Endothelial cell of umbilical vein (primary cell): ENCODE results near the gene ASGR1. TPM values are rescaled to one million over a fixed set of nuclear protein-coding genes. Genes with fewer than 3 reads are reported as not detected.

ENCODE experiments used
- BruUV-seq: library from RNA; stranded (reverse); fragments of 400-500 nt; replicated peaks from 2 replicates; lab custom pipeline; 2021; lab: Mats Ljungman, UMichigan
- CTCF ChIA-PET: fragments of 300-600, 350-600 bp; sonication (Branson Sonifier 250); formaldehyde crosslinking; loops from one replicate; lab custom pipeline; 2021; ENCODE audit warnings: antibody characterized with exemption, inconsistent platforms; lab: Charles Lee
- POLR2A ChIA-PET: fragments of 300-600, 350-600 bp; sonication (Branson Sonifier 250); formaldehyde crosslinking; loops from one replicate; lab custom pipeline; 2021; ENCODE audit warnings: antibody characterized with exemption, inconsistent platforms; lab: Charles Lee
- DNase-seq: peaks from one replicate; pipeline ENCODE4 v3.0.0-alpha.2; 2011; ENCODE audit warnings: low read depth, low spot score
- FAIRE-seq: peaks from 2 replicates; lab custom pipeline; 2011; peaks lifted over from hg19 to GRCh38; lab: Jason Lieb, UNC
- H2AFZ ChIP-seq: 2 replicates; pipeline ENCODE4 v1.6.0; 2012; ENCODE audit warnings: low read depth, low read length, control low read depth, inconsistent platforms
- H3K27ac ChIP-seq: 2 replicates; pipeline ENCODE4 v1.5.1; 2011; ENCODE audit warnings: low read depth, mild to moderate bottlenecking, control low read depth, low read length, moderate library complexity; ENCODE audit not compliant: insufficient read depth
- H3K27me3 ChIP-seq, 2 experiments: 2 replicates each; pipeline versions ENCODE4 v1.6.0 to v1.6.1; 2011; ENCODE audit warnings: low read length in 2 of 2, mixed read lengths in 1 of 2; ENCODE audit not compliant: control insufficient read depth in 2 of 2, insufficient read depth in 2 of 2
- H3K36me3 ChIP-seq, 2 experiments: 2 replicates in 1 of 2; 3 replicates in 1 of 2; pipeline ENCODE4 v1.5.1; 2011; ENCODE audit warnings: low read length in 2 of 2, mild to moderate bottlenecking in 1 of 2, moderate library complexity in 1 of 2; ENCODE audit not compliant: control insufficient read depth in 2 of 2, insufficient read depth in 2 of 2; ENCODE audit errors: extremely low read depth in 1 of 2
- H3K4me1 ChIP-seq: 3 replicates; pipeline ENCODE4 v1.5.1; 2011; ENCODE audit warnings: mild to moderate bottlenecking, low read length; ENCODE audit not compliant: control insufficient read depth, insufficient read depth; ENCODE audit errors: extremely low read depth
- H3K4me2 ChIP-seq: 2 replicates; pipeline ENCODE4 v1.6.1; 2011; ENCODE audit warnings: low read length, control low read depth, mixed read lengths; ENCODE audit not compliant: insufficient read depth
- H3K4me3 ChIP-seq, 3 experiments: fragments of 200-600 bp in 1 of 3; sonication (generic), shearing (Covaris generic) in 1 of 3; replicated peaks in 1 of 3; 2 replicates each; pipeline ENCODE4 v1.5.1; 2011 to 2016; ENCODE audit warnings: control low read depth in 3 of 3, low read length in 3 of 3, mild to moderate bottlenecking in 2 of 3, inconsistent platforms in 1 of 3, low read depth in 1 of 3, moderate library complexity in 1 of 3; ENCODE audit not compliant: insufficient read depth in 1 of 3
- H3K79me2 ChIP-seq: 2 replicates; pipeline ENCODE4 v1.6.0; 2012; ENCODE audit warnings: low read length, inconsistent platforms; ENCODE audit not compliant: control insufficient read depth, insufficient read depth
- H3K9ac ChIP-seq: replicated peaks from 2 replicates; pipeline ENCODE3; 2011; ENCODE audit warnings: low read length, control low read depth; ENCODE audit not compliant: insufficient read depth; ENCODE audit errors: extremely low read depth
- H3K9me1 ChIP-seq: replicated peaks from 3 replicates; pipeline ENCODE4 v1.6.0; 2011; ENCODE audit warnings: mild to moderate bottlenecking, low read length; ENCODE audit not compliant: control insufficient read depth, insufficient read depth; ENCODE audit errors: extremely low read depth
- H3K9me3 ChIP-seq: replicated peaks from 2 replicates; pipeline ENCODE4 v1.5.1; 2012; ENCODE audit warnings: low read length, inconsistent platforms; ENCODE audit not compliant: control insufficient read depth, insufficient read depth
- H4K20me1 ChIP-seq: replicated peaks from 2 replicates; pipeline ENCODE3; 2011; ENCODE audit warnings: mild to moderate bottlenecking, low read length; ENCODE audit not compliant: control insufficient read depth, insufficient read depth; ENCODE audit errors: extremely low read depth
- CTCF ChIP-seq, 2 donors: IDR thresholded peaks; 1 replicate in 1 of 2; 2 replicates in 1 of 2; pipeline ENCODE4 v1.5.1; 2011; ENCODE audit warnings: low read length in 2 of 2, mild to moderate bottlenecking in 2 of 2, moderate library complexity in 2 of 2, control low read depth in 1 of 2, inconsistent platforms in 1 of 2, low read depth in 1 of 2; ENCODE audit not compliant: insufficient read depth in 1 of 2; ENCODE audit errors: extremely low read depth in 1 of 2
- EZH2 ChIP-seq: IDR thresholded peaks from 2 replicates; pipeline ENCODE4 v1.6.1; 2012; ENCODE audit warnings: borderline replicate concordance, low read depth, mild to moderate bottlenecking, moderate library complexity, low read length, inconsistent platforms; ENCODE audit not compliant: severe bottlenecking
- FOS ChIP-seq: IDR thresholded peaks from 2 replicates; pipeline ENCODE4 v1.6.1; 2011; ENCODE audit warnings: mild to moderate bottlenecking, low read length, moderate library complexity, borderline replicate concordance; ENCODE audit not compliant: insufficient read depth
- GATA2 ChIP-seq: IDR thresholded peaks from 2 replicates; pipeline ENCODE4 v1.7.0; 2011; ENCODE audit warnings: low read depth, mild to moderate bottlenecking, moderate library complexity, mixed read lengths, low read length; ENCODE audit not compliant: insufficient read length, insufficient read depth
- JUN ChIP-seq: IDR thresholded peaks from 2 replicates; pipeline ENCODE4 v1.6.1; 2011; ENCODE audit warnings: borderline replicate concordance, low read depth; ENCODE audit not compliant: insufficient read length, insufficient read depth
- MAX ChIP-seq: IDR thresholded peaks from 2 replicates; pipeline ENCODE4 v1.6.1; 2011; ENCODE audit not compliant: insufficient read depth, insufficient read length
- MYC ChIP-seq: IDR thresholded peaks from one replicate; pipeline ENCODE4 v1.6.1; 2011; ENCODE audit warnings: mild to moderate bottlenecking, low read depth, low read length
- POLR2A ChIP-seq: IDR thresholded peaks from 2 replicates; pipeline ENCODE4 v1.6.1; 2012; ENCODE audit warnings: low read depth, mild to moderate bottlenecking, control low read depth, low read length
- POLR2AphosphoS5 ChIP-seq: IDR thresholded peaks from 2 replicates; pipeline ENCODE4 v1.6.1; 2012; ENCODE audit warnings: low read depth, mild to moderate bottlenecking, control low read depth, low read length, moderate library complexity; ENCODE audit not compliant: insufficient read depth
- dilution Hi-C: fragments of 300-500 bp; cut with MboI; formaldehyde crosslinking; loops from one replicate; pipeline ENCODE4 v1.15.0; 2019; ENCODE audit warnings: low sequenced_read_pairs; ENCODE audit not compliant: extremely low pct_ligation_motif_present
- intact Hi-C: fragments of 100-400 bp; cut with micrococcal nuclease; formaldehyde crosslinking; loops from one replicate; pipeline ENCODE4 v1.10.0; 2022
- polyA plus RNA-seq, 4 experiments: library from polyadenylated mRNA; depleted of rRNA in 3 of 4; stranded (reverse) in 3 of 4; unstranded in 1 of 4; fragments of >200 nt; gene quantifications; 2 replicates each; pipeline versions ENCODE4 v1.2.1 to v1.2.3, GENCODE V29; 2011 to 2012; ENCODE audit warnings: missing spikeins in 1 of 4
- total RNA-seq: library from RNA; stranded (reverse); gene quantifications from 2 replicates; pipeline ENCODE4 v1.2.3, GENCODE V29; 2021

The ASGR1 gene
- total and polyA plus RNA-seq, 2 donors (not counting 3 experiments of a cell fraction or from before 2014, with no cell fraction given): 10.2 to 12.5 TPM

GRCh38 chr17:7215652-7216180 is 36.5 kb upstream of the ASGR1 start:
- Histone ChIP-seq H3K27ac (no peak overlapping the region), H3K36me3 (no peaks in the 10 kb centered on the region), H3K4me2 (peak overlapping the region; percentile 58), H3K27me3 (no peaks in the 10 kb centered on the region), H3K9me1 (no peaks in the 10 kb centered on the region), H3K9me3 (no peaks in the 10 kb centered on the region), H3K9ac (no peak overlapping the region), H3K4me3 (peak overlapping the region in 1 of 3 experiments; percentile 52), H3K79me2 (peaks cover 20% of the 10 kb centered on the region), H3K4me1 (peaks cover 39% of the 10 kb centered on the region), H4K20me1 (no peaks in the 10 kb centered on the region), H2AFZ (no peak overlapping the region)
- ChIA-PET POLR2A (interaction anchor here (0.6 kb wide), 1 partner anchor 42 kb away, joined by 4 read pairs; no protein-coding TSS in a partner anchor), CTCF (interaction anchor here (0.6 to 1.5 kb wide), 3 partner anchors 114 to 189 kb away, joined by 3 to 4 read pairs (median 4); no protein-coding TSS in a partner anchor)
- BruUV-seq: no TSS peak
- FAIRE-seq (no peak), DNase-seq (no peak)
- dilution Hi-C loops (no loop called here), intact Hi-C loops (loop anchor here (2.0 kb wide), 1 partner anchor 91 kb away; the partner anchor contains the start of gene EIF5A)
- TF ChIP-seq MAX (peak; percentile 37), FOS (no peak)

GRCh38 chr17:7215136-7215638 is 36.0 kb upstream of the ASGR1 start:
- H3K27ac ChIP-seq: no peak overlapping the region
- no peak for DNase-seq
- no peak overlapping the region for H3K4me3 ChIP-seq
- peak overlapping the region; percentile 50 for H3K4me2 ChIP-seq
- intact Hi-C loops: loop anchor here (2.0 kb wide), 1 partner anchor 92 kb away; the partner anchor contains the start of gene EIF5A
- no peaks in the 10 kb centered on the region for H3K36me3 ChIP-seq
- H2AFZ ChIP-seq: no peak overlapping the region
- no peaks in the 10 kb centered on the region for H3K9me3 ChIP-seq
- dilution Hi-C loops: no loop called here
- CTCF ChIA-PET: interaction anchor here (1.0 to 2.8 kb wide), 4 partner anchors 41 to 170 kb away, joined by 3 to 16 read pairs (median 4); no protein-coding TSS in a partner anchor
- no peaks in the 10 kb centered on the region for H3K27me3 ChIP-seq
- POLR2A ChIA-PET: interaction anchor here (0.6 kb wide), 1 partner anchor 43 kb away, joined by 4 read pairs; no protein-coding TSS in a partner anchor
- H4K20me1 ChIP-seq: no peaks in the 10 kb centered on the region
- no peak for TF ChIP-seq GATA2
- no peak for TF ChIP-seq FOS
- TF ChIP-seq MAX: no peak
- no peak for TF ChIP-seq EZH2
- TF ChIP-seq POLR2AphosphoS5: no peak
- no peak for TF ChIP-seq CTCF (IDR thresholded peaks at IDR 0.05; ENCODE audit: extremely low read depth in 1 of 2, insufficient read depth in 1 of 2, low read depth in 1 of 2, low read length in 2 of 2)
- no peak for TF ChIP-seq POLR2A
- no peak for TF ChIP-seq JUN
- TF ChIP-seq MYC: no peak
- peaks cover 20% of the 10 kb centered on the region for H3K79me2 ChIP-seq
- BruUV-seq: no TSS peak
- no peak for FAIRE-seq
- peaks cover 34% of the 10 kb centered on the region for H3K4me1 ChIP-seq
- no peaks in the 10 kb centered on the region for H3K9me1 ChIP-seq
- H3K9ac ChIP-seq: no peak overlapping the region
